WTC11 (cell line): Measurements from ENCODE around the gene CLK1.

Source experiments
- ATF3 ChIP-seq: sonication (generic); formaldehyde crosslinking; conservative IDR thresholded peaks from 2 replicates; pipeline ENCODE4 v1.8.1; 2022; ENCODE audit warnings: mild to moderate bottlenecking, missing genetic modification reagents
- ELF4 ChIP-seq: sonication (generic); formaldehyde crosslinking; IDR thresholded peaks from 2 replicates; pipeline ENCODE4 v1.8.1; 2022; ENCODE audit warnings: low read depth, mild to moderate bottlenecking, moderate library complexity, missing genetic modification reagents
- FOXP1 ChIP-seq: sonication (generic); formaldehyde crosslinking; IDR thresholded peaks from 2 replicates; pipeline ENCODE4 v1.8.0; 2022; ENCODE audit warnings: missing genetic modification reagents, mild to moderate bottlenecking, moderate library complexity, borderline replicate concordance
- HMGA2 ChIP-seq: fragments of 250-450 bp; sonication (Bioruptor Pico); IDR thresholded peaks from 2 replicates; pipeline ENCODE4 v1.4.0; 2021; ENCODE audit warnings: mild to moderate bottlenecking, moderate library complexity
- SOX15 ChIP-seq: fragments of 250-450 bp; sonication (Bioruptor Pico); IDR thresholded peaks from 2 replicates; pipeline ENCODE4 v1.9.0; 2021; ENCODE audit warnings: mild to moderate bottlenecking
- SP1 ChIP-seq: sonication (generic); formaldehyde crosslinking; conservative IDR thresholded peaks from 2 replicates; pipeline ENCODE4 v1.8.1; 2022; ENCODE audit warnings: missing genetic modification reagents
- ZNF121 ChIP-seq: sonication (generic); formaldehyde crosslinking; IDR thresholded peaks from 2 replicates; pipeline ENCODE4 v1.8.0; 2023; ENCODE audit warnings: missing genetic modification reagents
- TF ChIP-seq, protein P1 (sequence below): fragments of 200-600 bp; IDR thresholded peaks from 2 replicates; pipeline ENCODE4 v1.8.0; 2022; ENCODE audit warnings: antibody characterized with exemption
- TF ChIP-seq, protein P2 (sequence below): sonication (generic); formaldehyde crosslinking; IDR thresholded peaks from 2 replicates; pipeline ENCODE4 v1.8.0; 2022; ENCODE audit warnings: mild to moderate bottlenecking, missing genetic modification reagents
- TF ChIP-seq, protein P3 (sequence below): sonication (generic); formaldehyde crosslinking; IDR thresholded peaks from 2 replicates; pipeline ENCODE4 v1.8.1; 2023; ENCODE audit warnings: mild to moderate bottlenecking, missing genetic modification reagents
- TF ChIP-seq, protein P4 (sequence below): sonication (generic); formaldehyde crosslinking; IDR thresholded peaks from 2 replicates; pipeline ENCODE4 v1.8.1; 2023; ENCODE audit warnings: mild to moderate bottlenecking, moderate library complexity, missing genetic modification reagents

DNA sequence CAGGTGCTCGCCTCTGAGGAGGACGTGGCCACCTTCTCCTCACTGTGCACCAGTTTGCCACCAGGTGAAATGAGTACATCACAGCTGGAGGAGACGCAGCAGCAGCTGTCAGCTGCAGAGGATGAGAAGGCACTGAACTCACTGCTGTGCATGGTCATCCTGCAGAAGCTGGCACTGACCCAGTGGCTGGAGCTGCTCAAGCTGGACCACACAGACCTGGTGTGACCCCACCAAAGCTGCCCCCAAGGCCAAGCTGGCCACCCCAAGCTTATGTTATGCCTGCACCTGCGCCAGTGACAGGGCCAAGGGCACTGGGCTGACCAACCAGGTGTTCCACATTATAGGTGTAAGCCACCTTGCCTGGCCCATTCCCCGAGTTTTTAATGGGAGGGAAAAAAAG, 19.3 kb downstream of the CLK1 start:
- TF ChIP-seq SOX15 (CRISPR knock-in tag) (no peak), ATF3 (CRISPR knock-in tag) (no peak), ELF4 (CRISPR knock-in tag) (no peak), HMGA2 (CRISPR knock-in tag) (no peak), ZNF121 (CRISPR knock-in tag) (no peak), FOXP1 (CRISPR knock-in tag) (no peak), SP1 (CRISPR knock-in tag) (no peak)
- TF ChIP-seq, protein P1, sequence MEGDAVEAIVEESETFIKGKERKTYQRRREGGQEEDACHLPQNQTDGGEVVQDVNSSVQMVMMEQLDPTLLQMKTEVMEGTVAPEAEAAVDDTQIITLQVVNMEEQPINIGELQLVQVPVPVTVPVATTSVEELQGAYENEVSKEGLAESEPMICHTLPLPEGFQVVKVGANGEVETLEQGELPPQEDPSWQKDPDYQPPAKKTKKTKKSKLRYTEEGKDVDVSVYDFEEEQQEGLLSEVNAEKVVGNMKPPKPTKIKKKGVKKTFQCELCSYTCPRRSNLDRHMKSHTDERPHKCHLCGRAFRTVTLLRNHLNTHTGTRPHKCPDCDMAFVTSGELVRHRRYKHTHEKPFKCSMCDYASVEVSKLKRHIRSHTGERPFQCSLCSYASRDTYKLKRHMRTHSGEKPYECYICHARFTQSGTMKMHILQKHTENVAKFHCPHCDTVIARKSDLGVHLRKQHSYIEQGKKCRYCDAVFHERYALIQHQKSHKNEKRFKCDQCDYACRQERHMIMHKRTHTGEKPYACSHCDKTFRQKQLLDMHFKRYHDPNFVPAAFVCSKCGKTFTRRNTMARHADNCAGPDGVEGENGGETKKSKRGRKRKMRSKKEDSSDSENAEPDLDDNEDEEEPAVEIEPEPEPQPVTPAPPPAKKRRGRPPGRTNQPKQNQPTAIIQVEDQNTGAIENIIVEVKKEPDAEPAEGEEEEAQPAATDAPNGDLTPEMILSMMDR, result no peak
- TF ChIP-seq, protein P2, sequence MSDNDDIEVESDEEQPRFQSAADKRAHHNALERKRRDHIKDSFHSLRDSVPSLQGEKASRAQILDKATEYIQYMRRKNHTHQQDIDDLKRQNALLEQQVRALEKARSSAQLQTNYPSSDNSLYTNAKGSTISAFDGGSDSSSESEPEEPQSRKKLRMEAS, result no peak
- TF ChIP-seq, protein P3, sequence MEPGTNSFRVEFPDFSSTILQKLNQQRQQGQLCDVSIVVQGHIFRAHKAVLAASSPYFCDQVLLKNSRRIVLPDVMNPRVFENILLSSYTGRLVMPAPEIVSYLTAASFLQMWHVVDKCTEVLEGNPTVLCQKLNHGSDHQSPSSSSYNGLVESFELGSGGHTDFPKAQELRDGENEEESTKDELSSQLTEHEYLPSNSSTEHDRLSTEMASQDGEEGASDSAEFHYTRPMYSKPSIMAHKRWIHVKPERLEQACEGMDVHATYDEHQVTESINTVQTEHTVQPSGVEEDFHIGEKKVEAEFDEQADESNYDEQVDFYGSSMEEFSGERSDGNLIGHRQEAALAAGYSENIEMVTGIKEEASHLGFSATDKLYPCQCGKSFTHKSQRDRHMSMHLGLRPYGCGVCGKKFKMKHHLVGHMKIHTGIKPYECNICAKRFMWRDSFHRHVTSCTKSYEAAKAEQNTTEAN (CRISPR knock-in tag), result no peak
- TF ChIP-seq, protein P4, sequence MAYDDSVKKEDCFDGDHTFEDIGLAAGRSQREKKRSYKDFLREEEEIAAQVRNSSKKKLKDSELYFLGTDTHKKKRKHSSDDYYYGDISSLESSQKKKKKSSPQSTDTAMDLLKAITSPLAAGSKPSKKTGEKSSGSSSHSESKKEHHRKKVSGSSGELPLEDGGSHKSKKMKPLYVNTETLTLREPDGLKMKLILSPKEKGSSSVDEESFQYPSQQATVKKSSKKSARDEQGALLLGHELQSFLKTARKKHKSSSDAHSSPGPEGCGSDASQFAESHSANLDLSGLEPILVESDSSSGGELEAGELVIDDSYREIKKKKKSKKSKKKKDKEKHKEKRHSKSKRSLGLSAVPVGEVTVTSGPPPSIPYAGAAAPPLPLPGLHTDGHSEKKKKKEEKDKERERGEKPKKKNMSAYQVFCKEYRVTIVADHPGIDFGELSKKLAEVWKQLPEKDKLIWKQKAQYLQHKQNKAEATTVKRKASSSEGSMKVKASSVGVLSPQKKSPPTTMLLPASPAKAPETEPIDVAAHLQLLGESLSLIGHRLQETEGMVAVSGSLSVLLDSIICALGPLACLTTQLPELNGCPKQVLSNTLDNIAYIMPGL, result no peak
